Right lobe of liver (tissue), 6 donors: ENCODE results near the gene FAM83B. TPM values are rescaled to one million over a fixed set of nuclear protein-coding genes. Genes with fewer than 3 reads are reported as not detected.

Experiments
- ATAC-seq, 4 donors: fragments of 200-7000 bp; cut with Tn5 transposase; one replicate each; pipeline ENCODE4 v1.9.1; 2020; ENCODE audit warnings: mild to moderate bottlenecking in 4 of 4, moderate library complexity in 4 of 4
- DNase-seq, 3 donors: peaks; one replicate each; pipeline ENCODE4 v3.0.0-alpha.2; 2020
- H3K27ac ChIP-seq, 3 donors: fragments of 200-600 bp; one replicate each; pipeline ENCODE4 v1.8.0; 2022
- H3K27me3 ChIP-seq, 2 donors: fragments of 200-600 bp; one replicate each; pipeline ENCODE4 v1.8.0; 2022
- H3K36me3 ChIP-seq, 4 donors: fragments of 200-600 bp; sonication (generic) in 1 of 4; one replicate each; pipeline versions ENCODE4 v1.5.1 to v1.8.0; 2017 to 2022; ENCODE audit warnings: control low read depth in 1 of 4
- H3K4me1 ChIP-seq, 4 donors: fragments of 200-600 bp; sonication (generic) in 1 of 4; one replicate each; pipeline versions ENCODE4 v1.5.1 to v1.8.0; 2017 to 2022; ENCODE audit warnings: control low read depth in 1 of 4
- H3K4me3 ChIP-seq, 3 donors: fragments of 200-600 bp; one replicate each; pipeline ENCODE4 v1.8.0; 2022
- H3K9me3 ChIP-seq, 4 donors: fragments of 200-600 bp; sonication (generic) in 1 of 4; one replicate each; pipeline versions ENCODE4 v1.5.1 to v1.8.0; 2017 to 2022; ENCODE audit warnings: control low read depth in 1 of 4
- POLR2A ChIP-seq: fragments of 450-650 bp; IDR thresholded peaks from one replicate; pipeline ENCODE4 v1.6.1; 2017; ENCODE audit warnings: antibody characterized with exemption, mild to moderate bottlenecking
- WGBS: methylation state at CpG from one replicate; pipeline ENCODE4 v1.1.6; 2018; ENCODE audit warnings: low coverage, low lambda C conversion rate; ENCODE audit not compliant: insufficient coverage; ENCODE audit errors: missing lambda C conversion rate; 5-methylcytosine and 5-hydroxymethylcytosine counted together
- intact Hi-C, 2 donors: fragments of 100-400 bp; cut with DNase I; formaldehyde crosslinking; loops; one replicate each; pipeline versions ENCODE4 v1.11.2 to v1.14.1; 2022
- total RNA-seq, 6 experiments: library from RNA; depleted of rRNA in 2 of 6; stranded (reverse); fragments of >200 nt in 2 of 6; fragmentation: NEBNext Ultra II Directional in 3 of 6; extraction: Animal tissue kit (Norgen Biotek cat#: 25700) in 3 of 6; gene quantifications; one replicate each; pipeline versions ENCODE4 v1.1.0 to v1.2.4, GENCODE V29; 2016 to 2023
- TF ChIP-seq, protein P1 (sequence below), 4 donors: fragments of 200-600 bp in 3 of 4; fragments of 450-650 bp in 1 of 4; IDR thresholded peaks; one replicate each; pipeline versions ENCODE4 v1.5.1 to v1.8.0; 2016 to 2022; ENCODE audit warnings: antibody characterized with exemption in 4 of 4, mild to moderate bottlenecking in 2 of 4
- donor health status: DM: no; HTN: yes; CAD: no.
- donor health status: DM: no; HTN: no; CAD: no.
- donor health status: DM: no; HTN: no; CAD: no.
- donor health status: DM: no; HTN: yes; CAD: no.
- donor health status: DM: no; HTN: yes; CAD: no.

FAM83B gene
- total RNA-seq, 6 experiments from 2014 or later = 0.07 to 0.55 (median 0.18) TPM

DNA sequence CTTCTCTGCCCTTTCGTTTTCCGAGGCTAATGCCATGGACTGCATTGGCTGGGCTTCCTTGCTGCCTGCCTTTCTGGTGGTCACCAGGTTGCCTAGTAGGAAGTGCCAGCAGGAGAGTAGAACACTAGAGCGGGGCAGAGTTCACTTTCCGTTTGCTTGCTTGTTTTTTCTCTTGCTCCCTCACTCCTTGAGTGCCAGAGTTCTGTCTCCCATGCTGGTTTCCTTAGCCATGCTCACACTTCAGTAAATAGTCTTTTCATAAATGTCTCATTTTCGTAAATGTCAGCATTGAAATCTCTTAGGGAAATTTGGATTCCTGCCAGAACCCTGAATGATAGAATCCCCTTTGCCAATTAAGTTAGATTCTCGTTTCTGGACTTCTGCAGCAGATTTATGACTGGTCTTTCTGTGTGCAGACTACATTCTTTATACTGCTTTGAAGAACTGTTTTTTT, 63.9 kb downstream of the FAM83B start:
- Histone ChIP-seq H3K27ac (no peak overlapping the region), H3K27me3 (no peaks in the 10 kb centered on the region), H3K4me3 (no peak overlapping the region), H3K4me1 (no peaks in the 10 kb centered on the region), H3K9me3 (no peaks in the 10 kb centered on the region), H3K36me3 (no peaks in the 10 kb centered on the region)
- WGBS = 34% methylated on average over 6 of the region's 6 CpGs
- ATAC-seq = no peak
- no peak for TF ChIP-seq POLR2A
- TF ChIP-seq, protein P1, sequence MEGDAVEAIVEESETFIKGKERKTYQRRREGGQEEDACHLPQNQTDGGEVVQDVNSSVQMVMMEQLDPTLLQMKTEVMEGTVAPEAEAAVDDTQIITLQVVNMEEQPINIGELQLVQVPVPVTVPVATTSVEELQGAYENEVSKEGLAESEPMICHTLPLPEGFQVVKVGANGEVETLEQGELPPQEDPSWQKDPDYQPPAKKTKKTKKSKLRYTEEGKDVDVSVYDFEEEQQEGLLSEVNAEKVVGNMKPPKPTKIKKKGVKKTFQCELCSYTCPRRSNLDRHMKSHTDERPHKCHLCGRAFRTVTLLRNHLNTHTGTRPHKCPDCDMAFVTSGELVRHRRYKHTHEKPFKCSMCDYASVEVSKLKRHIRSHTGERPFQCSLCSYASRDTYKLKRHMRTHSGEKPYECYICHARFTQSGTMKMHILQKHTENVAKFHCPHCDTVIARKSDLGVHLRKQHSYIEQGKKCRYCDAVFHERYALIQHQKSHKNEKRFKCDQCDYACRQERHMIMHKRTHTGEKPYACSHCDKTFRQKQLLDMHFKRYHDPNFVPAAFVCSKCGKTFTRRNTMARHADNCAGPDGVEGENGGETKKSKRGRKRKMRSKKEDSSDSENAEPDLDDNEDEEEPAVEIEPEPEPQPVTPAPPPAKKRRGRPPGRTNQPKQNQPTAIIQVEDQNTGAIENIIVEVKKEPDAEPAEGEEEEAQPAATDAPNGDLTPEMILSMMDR (IDR thresholded peaks at IDR 0.05) = no peak
- intact Hi-C loops = no loop called here
- no peak for DNase-seq

DNA sequence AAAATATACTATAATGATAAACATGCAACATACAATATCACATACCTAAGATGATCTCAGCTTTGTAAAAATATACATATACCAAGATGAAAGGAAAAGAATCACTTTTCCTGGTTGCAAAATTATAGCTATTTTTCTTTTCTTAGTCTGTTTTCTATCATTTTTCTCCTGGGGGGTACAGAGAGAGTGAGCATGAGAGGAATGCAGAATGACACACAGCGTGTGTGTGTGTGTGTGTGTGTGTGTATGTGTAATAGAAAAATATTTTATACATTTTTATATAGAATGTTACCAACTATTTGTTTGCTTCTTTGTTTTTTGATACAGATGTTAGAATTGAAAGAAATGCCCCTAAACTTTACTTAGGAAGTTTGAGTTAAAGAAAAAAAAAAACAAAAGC, 64.3 kb downstream of the FAM83B start:
- 25% methylated on average over 1 of the region's 1 CpG for WGBS
- ATAC-seq (no peak), DNase-seq (no peak)
- TF ChIP-seq POLR2A = no peak
- TF ChIP-seq, protein P1 (IDR thresholded peaks at IDR 0.05) = no peak
- intact Hi-C loops = no loop called here
- Histone ChIP-seq H3K27ac (no peak overlapping the region), H3K9me3 (no peaks in the 10 kb centered on the region), H3K36me3 (no peaks in the 10 kb centered on the region), H3K4me1 (no peaks in the 10 kb centered on the region), H3K4me3 (no peak overlapping the region), H3K27me3 (no peaks in the 10 kb centered on the region)

DNA sequence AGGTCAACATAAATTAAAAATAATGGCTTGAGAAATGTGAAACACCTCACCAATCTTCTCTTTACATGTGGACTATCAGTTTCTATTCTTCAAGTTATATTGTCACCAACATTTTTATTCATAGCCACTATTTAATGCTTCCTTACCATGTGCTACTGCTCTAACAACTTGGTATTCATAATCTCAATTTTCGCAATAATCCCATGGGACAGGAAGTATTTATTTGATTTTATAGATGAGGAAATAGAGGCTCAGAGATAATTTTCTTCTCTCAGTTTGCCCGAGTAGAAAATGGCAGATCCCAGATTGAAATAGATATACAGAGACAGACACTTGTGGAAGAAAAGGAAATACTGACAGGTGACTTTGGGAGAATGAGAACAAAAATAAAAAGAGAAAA, 66.6 kb downstream of the FAM83B start:
- WGBS = 46% methylated on average over 2 of the region's 2 CpGs
- no peak for TF ChIP-seq POLR2A
- TF ChIP-seq, protein P1 (IDR thresholded peaks at IDR 0.05) = no peak
- Histone ChIP-seq H3K9me3 (no peaks in the 10 kb centered on the region), H3K27me3 (no peaks in the 10 kb centered on the region), H3K4me3 (no peak overlapping the region), H3K27ac (no peak overlapping the region), H3K4me1 (no peaks in the 10 kb centered on the region), H3K36me3 (no peaks in the 10 kb centered on the region)
- DNase-seq (no peak), ATAC-seq (no peak)
- intact Hi-C loops = no loop called here

DNA sequence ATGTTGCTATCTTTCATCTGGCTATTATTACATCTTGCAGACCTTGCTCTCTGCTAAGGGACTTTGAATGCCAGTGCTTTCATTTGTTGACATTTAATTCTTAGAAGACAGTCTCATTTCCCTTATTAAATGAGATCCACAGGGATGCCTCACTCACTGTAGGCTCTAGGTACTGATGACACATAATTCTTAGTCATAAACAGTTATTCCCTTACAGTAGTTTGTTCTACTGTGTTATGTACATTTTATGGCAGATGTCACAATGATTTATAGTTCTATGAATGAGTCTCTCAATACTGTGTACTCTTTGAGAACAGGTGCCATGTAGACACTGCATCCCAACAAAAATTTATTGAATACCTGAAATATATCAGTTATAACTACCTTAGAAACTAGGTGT, 70.3 kb downstream of the FAM83B start:
- DNase-seq (no peak), ATAC-seq (no peak)
- Histone ChIP-seq H3K27me3 (no peaks in the 10 kb centered on the region), H3K9me3 (no peaks in the 10 kb centered on the region), H3K4me3 (no peak overlapping the region), H3K36me3 (no peaks in the 10 kb centered on the region), H3K27ac (no peak overlapping the region), H3K4me1 (no peaks in the 10 kb centered on the region)
- intact Hi-C loops = no loop called here
- no peak for TF ChIP-seq POLR2A
- TF ChIP-seq, protein P1 (IDR thresholded peaks at IDR 0.05) = no peak

DNA sequence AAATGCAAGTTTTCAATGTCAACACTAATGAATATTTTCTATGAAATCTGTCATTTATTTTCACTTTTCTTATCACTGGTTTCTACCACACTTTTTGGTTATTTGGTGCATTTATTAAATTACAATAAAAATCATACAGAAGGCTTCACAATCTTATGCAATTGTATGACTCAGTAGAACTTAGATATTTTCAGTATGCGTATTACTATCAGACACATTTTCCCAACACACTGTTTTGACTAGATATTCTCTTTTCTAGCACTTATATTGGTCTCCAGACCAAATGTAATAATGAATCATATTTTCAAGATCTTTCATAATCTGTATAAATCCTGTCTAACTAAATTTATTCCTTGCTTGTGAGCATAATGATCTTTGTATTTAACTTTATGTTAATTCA, 74.1 kb downstream of the FAM83B start:
- 83% methylated on average over 1 of the region's 1 CpG for WGBS
- no peak overlapping the region for H3K4me3 ChIP-seq

More for the DNA sequence above, 74.1 kb downstream of the FAM83B start:
- intact Hi-C loops = no loop called here
- Histone ChIP-seq H3K27me3 (no peaks in the 10 kb centered on the region), H3K9me3 (no peaks in the 10 kb centered on the region), H3K4me1 (no peaks in the 10 kb centered on the region), H3K27ac (no peak overlapping the region), H3K36me3 (no peaks in the 10 kb centered on the region)
- TF ChIP-seq, protein P1 (IDR thresholded peaks at IDR 0.05) = no peak
- no peak for TF ChIP-seq POLR2A
- DNase-seq (no peak), ATAC-seq (no peak)
